SK-MEL-5 (cell line): Measurements from ENCODE around the gene ACKR3. TPM values are rescaled to one million over a fixed set of nuclear protein-coding genes. Genes with fewer than 3 reads are reported as not detected.

ENCODE experiments used
- DNase-seq: peaks from one replicate; pipeline ENCODE4 v3.0.0-alpha.2; 2016; ENCODE audit warnings: low read depth, low spot score
- in situ Hi-C: cut with HindIII; loops from 2 replicates; pipeline ENCODE4 v1.10.0; 2016; ENCODE audit warnings: low sequenced_read_pairs, high pct_unique_total_duplicates, low pct_unique_long_range_greater_than_20kb
- total RNA-seq: library from RNA; depleted of rRNA; stranded (reverse); fragments of >200 nt; shearing (Covaris generic); gene quantifications from 2 replicates; pipeline ENCODE4 v1.2.3, GENCODE V29; 2014

The ACKR3 gene
- total RNA-seq, 1 experiment from 2014 or later, result not detected

- no peak for DNase-seq
- in situ Hi-C loops, result no loop called here
Observed at GRCh38 chr2:236577481-236578410, 8.1 kb downstream of the ACKR3 start.

GRCh38 chr2:236578411-236578846, 8.8 kb downstream of the ACKR3 start:
- no peak for DNase-seq
- in situ Hi-C loops, result no loop called here

GRCh38 chr2:236579048-236579745, 9.6 kb downstream of the ACKR3 start:
- no peak for DNase-seq
- in situ Hi-C loops, result no loop called here

- DNase-seq, result no peak
- in situ Hi-C loops, result no loop called here
Observed at GRCh38 chr2:236579746-236580315, 10.2 kb downstream of the ACKR3 start.

GRCh38 chr2:236580746-236581355, 11.2 kb downstream of the ACKR3 start:
- DNase-seq, result no peak
- in situ Hi-C loops, result no loop called here

GRCh38 chr2:236581546-236581945, 11.9 kb downstream of the ACKR3 start:
- DNase-seq, result no peak
- in situ Hi-C loops, result no loop called here

- in situ Hi-C loops, result no loop called here
- no peak for DNase-seq
Observed at GRCh38 chr2:236582968-236583367, 13.3 kb downstream of the ACKR3 start.

- no peak for DNase-seq
- in situ Hi-C loops, result no loop called here
Observed at GRCh38 chr2:236583621-236584203, 14.1 kb downstream of the ACKR3 start.

- in situ Hi-C loops, result no loop called here
Observed at GRCh38 chr2:236584521-236585384, 15.1 kb downstream of the ACKR3 start.

GRCh38 chr2:236585966-236586365, 16.3 kb downstream of the ACKR3 start:
- in situ Hi-C loops, result no loop called here
- no peak for DNase-seq

More at GRCh38 chr2:236584521-236585384, 15.1 kb downstream of the ACKR3 start:
- no peak for DNase-seq

GRCh38 chr2:236587861-236588815, 18.5 kb downstream of the ACKR3 start:
- in situ Hi-C loops, result no loop called here
- DNase-seq, result no peak

GRCh38 chr2:236588932-236589592, 19.4 kb downstream of the ACKR3 start:
- in situ Hi-C loops, result no loop called here
- DNase-seq, result no peak

GRCh38 chr2:236590846-236591245, 21.2 kb downstream of the ACKR3 start:
- in situ Hi-C loops, result no loop called here
- no peak for DNase-seq

GRCh38 chr2:236592821-236593220, 23.2 kb downstream of the ACKR3 start:
- in situ Hi-C loops, result no loop called here
- no peak for DNase-seq

- no peak for DNase-seq
- in situ Hi-C loops, result no loop called here
Observed at GRCh38 chr2:236593531-236593930, 23.9 kb downstream of the ACKR3 start.
